HG02852 (cell line): ENCODE data around the gene PTGER2.

Source experiments
- ATAC-seq: cut with Tn5 transposase; IDR thresholded peaks from one replicate; pipeline ENCODE4 v1.9.1; 2021; ENCODE audit warnings: mild to moderate bottlenecking, moderate library complexity; ENCODE audit not compliant: unreplicated experiment

The PTGER2 gene

DNA sequence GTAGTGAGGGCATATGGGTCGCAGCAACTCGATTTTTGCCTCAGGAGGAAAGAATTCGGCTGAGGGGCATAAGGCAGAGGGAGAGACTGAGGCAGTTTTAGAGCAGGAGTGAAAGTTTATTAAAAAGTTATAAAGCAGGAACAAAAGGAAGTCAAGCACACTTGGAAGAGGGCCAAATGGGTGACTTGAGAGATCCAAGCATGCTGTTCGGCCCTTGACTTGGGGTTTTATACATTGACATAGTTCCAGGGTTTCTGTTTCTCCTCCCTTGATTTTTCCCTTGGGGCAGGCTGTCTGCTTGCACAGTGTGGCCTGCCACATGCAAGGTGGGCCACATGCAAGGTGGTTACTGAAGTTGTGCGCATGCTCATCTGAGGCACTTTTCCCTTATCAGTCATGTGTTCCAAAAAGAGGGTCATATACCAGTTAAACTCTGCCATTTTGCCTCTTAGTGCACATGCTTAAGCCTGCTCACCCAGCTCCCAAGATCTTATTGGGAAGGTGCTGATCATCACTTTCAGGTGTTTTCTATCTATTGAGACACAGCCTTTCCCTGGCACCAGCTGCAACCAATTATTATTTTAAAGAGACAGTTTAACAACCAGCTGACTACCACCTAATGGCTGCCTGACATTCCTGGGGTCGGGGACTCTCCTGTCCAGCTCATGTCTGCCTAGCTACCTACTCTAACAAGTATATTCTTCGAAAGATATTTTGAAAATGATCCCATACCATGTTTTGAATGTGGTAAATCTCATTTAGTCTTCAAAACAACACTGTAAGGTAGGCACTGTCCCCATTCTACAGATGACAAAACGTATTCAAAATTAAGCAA is 19.9 kb downstream of the PTGER2 start:
- ATAC-seq: no peak

GRCh38 chr14:52336241-52336640 is 22.1 kb downstream of the PTGER2 start:
- ATAC-seq: no peak

GRCh38 chr14:52338051-52338681 is 24.1 kb downstream of the PTGER2 start:
- ATAC-seq: no peak

DNA sequence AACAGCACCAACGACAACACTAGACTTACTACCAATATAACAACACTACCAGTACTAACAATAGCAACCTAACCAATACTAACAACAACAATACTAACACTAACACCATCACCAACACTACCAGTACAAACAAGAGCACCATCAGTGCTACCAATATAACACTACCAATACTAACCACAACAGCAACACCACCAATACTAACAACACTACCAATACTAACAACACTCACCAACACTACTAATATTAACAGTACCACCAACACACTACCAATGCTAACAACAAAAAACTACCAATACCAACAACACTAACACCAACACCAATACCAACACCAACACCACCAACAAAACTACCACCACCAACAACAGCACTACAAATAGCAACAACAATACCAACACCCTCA is 25.1 kb downstream of the PTGER2 start:
- no peak for ATAC-seq

DNA sequence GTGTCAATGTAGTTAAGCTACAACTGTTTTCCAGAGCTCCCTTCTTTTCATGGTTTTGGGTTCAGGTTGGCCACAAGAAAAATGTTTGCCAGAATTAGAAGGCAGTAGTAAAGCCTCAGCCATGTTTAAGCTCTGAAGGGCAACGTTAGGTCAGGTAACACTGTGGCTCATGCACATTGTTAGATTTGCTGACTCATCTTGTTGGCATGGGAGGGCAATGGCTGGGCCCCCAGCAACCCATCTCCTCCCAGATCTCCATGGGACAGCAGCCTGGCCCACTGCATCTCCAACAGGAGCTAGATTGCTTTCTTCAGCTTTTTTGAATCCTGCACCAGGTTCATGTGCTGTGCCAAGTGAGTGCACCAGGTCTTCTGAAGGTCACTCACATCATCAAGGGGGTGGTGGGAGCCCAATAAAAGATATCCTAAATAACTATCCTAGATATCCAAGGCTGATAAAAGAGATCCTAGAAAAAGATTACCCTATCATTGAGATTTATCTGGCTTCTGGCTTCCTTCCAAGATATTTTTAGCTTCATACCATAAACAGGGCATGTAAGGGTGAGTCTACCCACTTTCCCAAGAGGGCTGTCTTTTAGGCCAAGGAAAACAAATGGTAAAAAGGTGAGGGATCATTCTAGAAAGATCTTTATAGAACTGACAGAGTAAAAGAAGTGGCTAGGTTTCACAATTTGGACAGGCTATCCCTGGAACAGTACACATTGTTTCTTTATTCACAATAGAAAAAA is 28.9 kb downstream of the PTGER2 start:
- no peak for ATAC-seq

DNA sequence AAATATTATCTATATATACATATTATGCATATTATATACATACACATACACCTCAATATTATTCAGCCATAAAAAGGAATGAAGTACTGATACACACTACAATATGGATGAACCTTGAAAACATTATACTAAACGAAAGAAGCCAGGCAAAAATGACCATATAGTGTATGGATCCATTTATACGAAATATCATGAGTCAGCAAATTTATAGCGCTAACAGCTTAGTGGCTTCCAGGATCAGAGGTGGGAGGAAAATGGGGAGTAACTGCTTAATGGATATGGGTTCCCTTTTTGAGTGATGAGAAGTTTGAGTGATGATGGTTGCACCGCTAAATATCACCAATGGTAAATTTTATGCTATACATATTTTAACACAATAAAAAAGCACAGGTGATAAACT is 32.7 kb downstream of the PTGER2 start:
- ATAC-seq: no peak

- no peak for ATAC-seq
Observed at GRCh38 chr14:52348279-52348678, 34.2 kb downstream of the PTGER2 start.

GRCh38 chr14:52348776-52349175 is 34.7 kb downstream of the PTGER2 start:
- no peak for ATAC-seq

GRCh38 chr14:52349731-52350130 is 35.6 kb downstream of the PTGER2 start:
- ATAC-seq: no peak

GRCh38 chr14:52350445-52350844 is 36.3 kb downstream of the PTGER2 start:
- no peak for ATAC-seq

DNA sequence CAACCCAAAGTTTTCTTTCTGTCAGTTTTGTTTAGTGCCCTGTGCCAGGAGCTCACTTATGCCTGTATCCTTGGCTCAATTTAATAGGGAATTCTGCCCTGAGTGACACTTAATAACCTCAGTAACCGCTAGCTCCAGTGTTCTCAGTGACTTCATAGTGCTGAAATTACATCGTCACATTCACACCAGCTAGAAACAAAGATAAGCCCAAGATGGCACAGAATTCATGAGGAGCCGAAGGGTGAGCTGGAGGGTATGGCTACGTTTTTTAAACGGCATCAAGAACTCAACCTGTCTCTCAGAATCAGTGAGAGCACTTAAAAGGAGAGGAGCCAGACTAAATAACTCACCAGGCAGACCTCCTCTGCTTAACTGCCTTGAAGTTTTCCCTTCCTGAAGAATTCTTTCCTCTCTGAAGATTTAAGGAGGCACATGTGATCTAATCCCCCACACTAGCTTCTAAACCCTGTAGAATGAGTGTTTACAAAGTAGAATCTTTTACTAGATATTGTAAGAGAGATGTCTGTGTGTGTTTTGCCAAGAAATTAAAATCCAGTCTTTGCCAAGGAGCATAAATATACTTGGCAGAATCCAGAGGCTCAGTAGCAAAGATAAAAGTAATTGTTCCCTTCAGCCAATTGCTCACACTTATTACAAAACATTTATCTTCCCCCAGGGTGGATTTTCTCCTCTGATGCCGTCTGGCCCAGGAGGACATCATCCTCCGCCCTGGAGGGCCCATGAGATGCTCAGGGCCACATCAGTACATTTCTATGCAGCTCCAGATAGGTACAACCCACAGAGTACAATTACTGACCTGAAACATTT is 37.3 kb downstream of the PTGER2 start:
- ATAC-seq: peak; percentile 29

- peak; percentile 77 for ATAC-seq
Observed at GRCh38 chr14:52352061-52352491, 38.0 kb downstream of the PTGER2 start.

GRCh38 chr14:52352569-52352968 is 38.5 kb downstream of the PTGER2 start:
- no peak for ATAC-seq

- ATAC-seq: no peak
Observed at GRCh38 chr14:52354242-52354641, 40.1 kb downstream of the PTGER2 start.

- ATAC-seq: no peak
Observed at GRCh38 chr14:52355016-52355431, 40.9 kb downstream of the PTGER2 start.

- ATAC-seq: no peak
Observed at GRCh38 chr14:52355526-52355925, 41.4 kb downstream of the PTGER2 start.

- no peak for ATAC-seq
Observed at GRCh38 chr14:52356025-52356424, 41.9 kb downstream of the PTGER2 start.

- ATAC-seq: no peak
Observed at GRCh38 chr14:52360831-52361230, 46.7 kb downstream of the PTGER2 start.

GRCh38 chr14:52363041-52363704 is 49.1 kb downstream of the PTGER2 start:
- ATAC-seq: no peak

DNA sequence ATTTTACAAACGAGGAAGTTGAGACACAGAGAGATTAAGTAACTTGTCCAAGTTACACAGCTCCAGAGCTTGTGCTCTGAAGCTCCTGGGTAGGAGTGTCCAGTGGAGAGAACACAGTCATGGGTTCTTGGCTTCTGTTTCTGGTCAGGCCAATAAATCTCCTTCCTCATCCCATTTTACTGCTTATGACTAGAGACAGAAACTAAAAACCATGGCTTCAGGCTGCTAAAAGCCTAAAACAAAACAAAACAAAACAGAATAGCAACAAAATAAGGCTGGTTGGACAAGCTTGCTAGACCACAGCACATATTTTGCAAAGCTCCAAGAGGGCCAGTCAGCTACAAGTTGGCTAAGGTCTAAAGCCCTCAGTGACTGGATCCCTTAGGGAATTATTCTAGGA is 49.8 kb downstream of the PTGER2 start:
- ATAC-seq: no peak
